Fibroblast of pulmonary artery (primary cell): Measurements from ENCODE around the gene SAMD11.
"Not testable (repeated sequence)": the region's sequence is repeated elsewhere in the genome, so short reads cannot be mapped to it uniquely, and the experiment has no call there.

Source experiments
- DNase-seq: peaks from one replicate; pipeline ENCODE4 v3.0.0-alpha.2; 2010; ENCODE audit warnings: low read depth
- H3K4me3 ChIP-seq: replicated peaks from 2 replicates; pipeline ENCODE4 v1.5.1; 2011; ENCODE audit warnings: low read depth, mild to moderate bottlenecking, control low read depth, low read length, moderate library complexity
- TF ChIP-seq, protein P1 (sequence below): IDR thresholded peaks from 2 replicates; pipeline ENCODE4 v1.5.1; 2011; ENCODE audit warnings: mild to moderate bottlenecking, control low read depth, low read length, inconsistent platforms; ENCODE audit errors: missing control alignments

SAMD11 gene

DNA sequence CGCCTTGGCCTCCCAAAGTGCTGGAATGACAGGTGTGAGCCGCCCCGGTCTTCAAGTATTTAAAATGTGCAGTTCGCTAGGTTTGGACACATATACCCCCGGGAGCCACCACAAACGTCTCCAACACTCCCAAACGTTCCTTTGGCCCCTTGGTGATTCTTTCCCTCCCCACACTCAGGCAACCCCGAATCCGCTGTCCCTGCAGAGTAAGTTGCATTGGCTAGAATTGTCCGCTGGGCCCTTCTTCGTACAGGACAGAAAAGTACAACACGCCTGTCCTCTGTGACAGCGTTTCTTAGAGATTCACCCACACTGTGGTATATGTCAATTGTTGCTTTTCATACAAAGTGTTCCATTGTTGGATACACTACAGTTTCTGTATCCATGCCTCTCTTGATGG lies 61.4 kb downstream of the SAMD11 start:
- DNase-seq: no peak
- TF ChIP-seq, protein P1, sequence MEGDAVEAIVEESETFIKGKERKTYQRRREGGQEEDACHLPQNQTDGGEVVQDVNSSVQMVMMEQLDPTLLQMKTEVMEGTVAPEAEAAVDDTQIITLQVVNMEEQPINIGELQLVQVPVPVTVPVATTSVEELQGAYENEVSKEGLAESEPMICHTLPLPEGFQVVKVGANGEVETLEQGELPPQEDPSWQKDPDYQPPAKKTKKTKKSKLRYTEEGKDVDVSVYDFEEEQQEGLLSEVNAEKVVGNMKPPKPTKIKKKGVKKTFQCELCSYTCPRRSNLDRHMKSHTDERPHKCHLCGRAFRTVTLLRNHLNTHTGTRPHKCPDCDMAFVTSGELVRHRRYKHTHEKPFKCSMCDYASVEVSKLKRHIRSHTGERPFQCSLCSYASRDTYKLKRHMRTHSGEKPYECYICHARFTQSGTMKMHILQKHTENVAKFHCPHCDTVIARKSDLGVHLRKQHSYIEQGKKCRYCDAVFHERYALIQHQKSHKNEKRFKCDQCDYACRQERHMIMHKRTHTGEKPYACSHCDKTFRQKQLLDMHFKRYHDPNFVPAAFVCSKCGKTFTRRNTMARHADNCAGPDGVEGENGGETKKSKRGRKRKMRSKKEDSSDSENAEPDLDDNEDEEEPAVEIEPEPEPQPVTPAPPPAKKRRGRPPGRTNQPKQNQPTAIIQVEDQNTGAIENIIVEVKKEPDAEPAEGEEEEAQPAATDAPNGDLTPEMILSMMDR: no peak
- H3K4me3 ChIP-seq: no peak overlapping the region

DNA sequence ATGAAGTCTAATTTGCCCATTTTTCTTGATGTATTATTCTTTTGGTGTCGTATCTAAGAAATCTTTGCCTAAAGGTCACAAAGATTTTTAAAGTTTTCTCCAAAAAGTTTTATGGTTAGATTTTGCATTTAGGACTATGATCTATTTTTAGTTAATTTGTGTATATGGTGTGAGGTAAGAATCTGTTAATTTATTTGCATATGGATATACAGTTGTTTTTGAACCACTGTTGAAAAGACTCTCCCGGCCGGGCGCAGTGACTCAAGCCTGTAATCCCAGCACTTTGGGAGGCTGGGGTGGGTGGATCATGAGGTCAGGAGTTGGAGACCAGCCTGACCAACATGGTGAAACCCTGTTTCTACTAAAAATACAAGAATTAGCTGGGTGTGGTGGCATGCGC lies 64.3 kb downstream of the SAMD11 start:
- not testable (repeated sequence) for DNase-seq

DNA sequence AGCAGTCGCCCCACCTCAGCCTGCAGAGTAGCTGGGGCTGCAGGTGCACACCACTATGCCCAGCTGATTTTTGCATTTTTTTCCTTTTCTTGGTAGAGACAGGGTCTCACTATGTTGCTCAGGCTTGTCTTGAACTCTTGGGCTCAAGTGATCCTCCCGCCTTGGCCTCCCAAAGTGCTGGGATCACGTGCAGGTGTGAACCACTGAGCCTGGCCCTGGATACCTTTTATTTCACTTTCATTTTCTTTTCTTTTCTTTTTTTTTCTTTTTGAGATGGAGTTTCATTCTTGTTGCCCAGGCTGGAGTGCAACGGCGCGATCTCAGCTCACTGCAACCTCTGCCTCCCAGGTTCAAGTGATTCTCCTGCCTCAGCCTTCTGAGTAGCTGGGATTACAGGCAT lies 67.6 kb downstream of the SAMD11 start:
- H3K4me3 ChIP-seq, DNase-seq: not testable (repeated sequence)

More for the DNA sequence above, 64.3 kb downstream of the SAMD11 start:
- H3K4me3 ChIP-seq: not testable (repeated sequence)

DNA sequence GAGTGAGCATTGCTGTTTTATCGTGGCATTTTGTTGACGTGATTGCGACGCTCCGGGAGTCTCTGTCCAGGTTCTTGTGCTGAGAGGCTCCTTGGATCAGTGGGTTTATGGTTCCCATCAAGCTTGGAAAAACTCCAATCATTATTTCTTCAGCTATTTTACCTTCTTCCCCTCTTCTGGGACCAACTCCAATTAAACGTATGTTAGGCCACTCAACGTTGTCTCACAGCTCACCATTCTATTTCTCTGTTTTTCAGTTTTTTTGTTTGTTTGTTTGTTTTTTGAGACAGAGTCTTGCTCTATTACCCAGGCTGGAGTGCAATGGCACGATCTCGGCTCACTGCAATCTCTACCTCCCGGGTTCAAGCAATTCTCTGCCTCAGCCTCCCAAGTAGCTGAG lies 68.2 kb downstream of the SAMD11 start:
- no peak for DNase-seq
- no peak overlapping the region for H3K4me3 ChIP-seq
- TF ChIP-seq, protein P1: no peak

DNA sequence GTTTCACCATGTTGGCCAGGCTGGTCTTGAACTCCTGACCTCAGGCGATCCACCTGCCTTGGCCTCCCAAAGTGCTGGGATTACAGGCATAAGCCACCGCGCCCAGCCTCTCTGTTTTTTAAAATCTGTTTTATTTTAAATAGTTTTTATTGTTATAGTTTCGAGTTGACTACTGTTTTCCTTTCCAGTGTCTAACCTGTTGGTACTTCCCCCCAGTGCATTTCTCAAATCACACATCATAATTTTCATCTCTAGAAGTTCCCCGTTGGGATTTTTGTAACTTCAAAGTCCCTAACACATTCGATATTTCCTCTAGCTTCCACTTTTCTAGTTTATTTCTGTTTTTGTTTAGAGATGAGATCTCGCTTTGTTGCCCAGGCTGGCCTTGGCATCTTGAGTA lies 68.6 kb downstream of the SAMD11 start:
- TF ChIP-seq, protein P1: no peak

DNA sequence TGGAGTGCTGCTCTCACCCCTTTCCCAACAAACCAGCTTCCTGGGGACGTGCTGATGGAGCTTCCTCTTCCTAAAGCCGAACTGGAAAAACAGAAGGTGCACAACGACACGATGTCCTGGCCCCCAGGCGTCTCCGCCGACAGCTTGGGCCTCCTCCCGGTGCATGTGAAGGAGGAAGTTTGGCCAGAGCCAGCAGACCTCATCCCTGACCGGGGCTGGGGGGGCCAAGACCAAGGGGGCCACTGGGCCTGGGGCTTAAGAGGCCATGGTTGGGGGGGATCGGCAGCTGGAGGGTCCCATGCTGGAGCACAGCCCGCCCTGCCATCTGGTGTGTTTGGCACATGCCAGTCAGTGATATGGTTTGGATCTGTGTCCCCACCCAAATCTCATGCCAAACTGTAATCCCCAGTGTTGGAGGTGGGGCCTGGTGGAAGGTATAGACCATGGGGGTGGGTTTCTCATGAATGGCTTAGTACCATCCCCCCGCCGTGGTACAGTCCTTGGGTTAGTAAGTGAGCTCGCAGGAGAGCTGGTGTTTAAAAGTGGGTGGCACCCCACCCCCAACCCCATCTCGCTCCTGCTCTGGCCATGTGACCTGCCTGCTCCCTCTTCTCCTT lies 69.8 kb downstream of the SAMD11 start:
- no peak for DNase-seq
- no peak overlapping the region for H3K4me3 ChIP-seq
- TF ChIP-seq, protein P1: no peak

More for the DNA sequence above, 68.6 kb downstream of the SAMD11 start:
- DNase-seq: no peak
- H3K4me3 ChIP-seq: no peak overlapping the region
